Measurements from ENCODE around the gene BCL11A.

The BCL11A gene

GRCh38 chr2:60480089-60480773 lies 73.2 kb downstream of the BCL11A start:
- DNase-seq = no peak

GRCh38 chr2:60479226-60480088 lies 74.0 kb downstream of the BCL11A start:
- DNase-seq = no peak

- no peak for DNase-seq
Observed at GRCh38 chr2:60478660-60479059, 74.8 kb downstream of the BCL11A start.

- DNase-seq = no peak
Observed at GRCh38 chr2:60476206-60476954, 77.1 kb downstream of the BCL11A start.

GRCh38 chr2:60475123-60475830 lies 78.2 kb downstream of the BCL11A start:
- no peak for DNase-seq

GRCh38 chr2:60474301-60474700 lies 79.2 kb downstream of the BCL11A start:
- no peak for DNase-seq

GRCh38 chr2:60473546-60473945 lies 79.9 kb downstream of the BCL11A start:
- DNase-seq = no peak

GRCh38 chr2:60472663-60473289 lies 80.7 kb downstream of the BCL11A start:
- DNase-seq = no peak

- DNase-seq = no peak
Observed at GRCh38 chr2:60472041-60472440, 81.4 kb downstream of the BCL11A start.

- no peak for DNase-seq
Observed at GRCh38 chr2:60470340-60470739, 83.1 kb downstream of the BCL11A start.

GRCh38 chr2:60469536-60470317 lies 83.7 kb downstream of the BCL11A start:
- no peak for DNase-seq

- DNase-seq = no peak
Observed at GRCh38 chr2:60468382-60469085, 84.9 kb downstream of the BCL11A start.

- DNase-seq = no peak
Observed at GRCh38 chr2:60466161-60466702, 87.2 kb downstream of the BCL11A start.

- no peak for DNase-seq
Observed at GRCh38 chr2:60465736-60466135, 87.7 kb downstream of the BCL11A start.

GRCh38 chr2:60463249-60463648 lies 90.2 kb downstream of the BCL11A start:
- no peak for DNase-seq

GRCh38 chr2:60461421-60462108 lies 91.9 kb downstream of the BCL11A start:
- no peak for DNase-seq

GRCh38 chr2:60460577-60461420 lies 92.7 kb downstream of the BCL11A start:
- no peak for DNase-seq

GRCh38 chr2:60459851-60460250 lies 93.6 kb downstream of the BCL11A start:
- no peak for DNase-seq
